ENCODE results near the gene YARS1.

The YARS1 gene

GRCh38 chr1:32758795-32759430 is 58.2 kb downstream of the YARS1 start:
- no peaks in the 10 kb centered on the region for H3K9me2 ChIP-seq (replicated peaks; ENCODE audit: control insufficient read depth, low read length)
- no peaks in the 10 kb centered on the region for H3K79me2 ChIP-seq (ENCODE audit: control insufficient read depth, low read length)
- H3K4me1 ChIP-seq (ENCODE audit: control insufficient read depth, low read length) = peaks cover 6% of the 10 kb centered on the region
- H3K27me3 ChIP-seq (ENCODE audit: control insufficient read depth, low read length) = peaks cover 35% of the 10 kb centered on the region
- H3K27ac ChIP-seq (ENCODE audit: low read depth, low read length) = no peak overlapping the region
- no peaks in the 10 kb centered on the region for H4K20me1 ChIP-seq (ENCODE audit: control insufficient read depth, insufficient read depth, low read depth, low read length)
- TF ChIP-seq CTCF (IDR thresholded peaks at IDR 0.05; ENCODE audit: low read depth, low read length, poor library complexity, severe bottlenecking) (no peak), EZH2phosphoT487 (IDR thresholded peaks at IDR 0.05; ENCODE audit: borderline replicate concordance, low read length) (no peak)
- no peaks in the 10 kb centered on the region for H3F3A ChIP-seq (ENCODE audit: control insufficient read depth, insufficient read depth)
- no peak overlapping the region for H3K4me2 ChIP-seq (ENCODE audit: low read length)
- no peaks in the 10 kb centered on the region for H3K36me3 ChIP-seq (ENCODE audit: control insufficient read depth, low read length)
- no peaks in the 10 kb centered on the region for H3K9me3 ChIP-seq (ENCODE audit: control insufficient read depth, insufficient read depth, low read length)
- no peak overlapping the region for H3K4me3 ChIP-seq (ENCODE audit: low read length)

- peaks cover 35% of the 10 kb centered on the region for H3K27me3 ChIP-seq (ENCODE audit: control insufficient read depth, low read length)
- H4K20me1 ChIP-seq (ENCODE audit: control insufficient read depth, insufficient read depth, low read depth, low read length) = no peaks in the 10 kb centered on the region
- H3F3A ChIP-seq (ENCODE audit: control insufficient read depth, insufficient read depth) = no peaks in the 10 kb centered on the region
- no peak overlapping the region for H3K4me2 ChIP-seq (ENCODE audit: low read length)
- no peak for TF ChIP-seq EZH2phosphoT487 (IDR thresholded peaks at IDR 0.05; ENCODE audit: borderline replicate concordance, low read length)
- TF ChIP-seq CTCF (IDR thresholded peaks at IDR 0.05; ENCODE audit: low read depth, low read length, poor library complexity, severe bottlenecking) = no peak
- H3K4me3 ChIP-seq (ENCODE audit: low read length) = no peak overlapping the region
- no peaks in the 10 kb centered on the region for H3K9me3 ChIP-seq (ENCODE audit: control insufficient read depth, insufficient read depth, low read length)
- H3K79me2 ChIP-seq (ENCODE audit: control insufficient read depth, low read length) = no peaks in the 10 kb centered on the region
- H3K27ac ChIP-seq (ENCODE audit: low read depth, low read length) = no peak overlapping the region
- peaks cover 9% of the 10 kb centered on the region for H3K4me1 ChIP-seq (ENCODE audit: control insufficient read depth, low read length)
- H3K36me3 ChIP-seq (ENCODE audit: control insufficient read depth, low read length) = no peaks in the 10 kb centered on the region
- H3K9me2 ChIP-seq (replicated peaks; ENCODE audit: control insufficient read depth, low read length) = no peaks in the 10 kb centered on the region
Measured at GRCh38 chr1:32758177-32758794, 58.9 kb downstream of the YARS1 start.

GRCh38 chr1:32757213-32757895 is 59.8 kb downstream of the YARS1 start:
- Histone ChIP-seq H3K79me2 (ENCODE audit: control insufficient read depth, low read length) (no peaks in the 10 kb centered on the region), H3K27ac (ENCODE audit: low read depth, low read length) (no peak overlapping the region), H3K36me3 (ENCODE audit: control insufficient read depth, low read length) (no peaks in the 10 kb centered on the region), H3F3A (ENCODE audit: control insufficient read depth, insufficient read depth) (no peaks in the 10 kb centered on the region), H3K4me2 (ENCODE audit: low read length) (no peak overlapping the region), H3K9me3 (ENCODE audit: control insufficient read depth, insufficient read depth, low read length) (no peaks in the 10 kb centered on the region), H4K20me1 (ENCODE audit: control insufficient read depth, insufficient read depth, low read depth, low read length) (no peaks in the 10 kb centered on the region), H3K4me3 (ENCODE audit: low read length) (no peak overlapping the region), H3K4me1 (ENCODE audit: control insufficient read depth, low read length) (peaks cover 9% of the 10 kb centered on the region), H3K9me2 (replicated peaks; ENCODE audit: control insufficient read depth, low read length) (no peaks in the 10 kb centered on the region), H3K27me3 (ENCODE audit: control insufficient read depth, low read length) (peaks cover 35% of the 10 kb centered on the region)
- TF ChIP-seq EZH2phosphoT487 (IDR thresholded peaks at IDR 0.05; ENCODE audit: borderline replicate concordance, low read length) = no peak
- TF ChIP-seq CTCF (IDR thresholded peaks at IDR 0.05; ENCODE audit: low read depth, low read length, poor library complexity, severe bottlenecking) = no peak
